ENCODE measurements around the gene TRPV6.

DNA sequence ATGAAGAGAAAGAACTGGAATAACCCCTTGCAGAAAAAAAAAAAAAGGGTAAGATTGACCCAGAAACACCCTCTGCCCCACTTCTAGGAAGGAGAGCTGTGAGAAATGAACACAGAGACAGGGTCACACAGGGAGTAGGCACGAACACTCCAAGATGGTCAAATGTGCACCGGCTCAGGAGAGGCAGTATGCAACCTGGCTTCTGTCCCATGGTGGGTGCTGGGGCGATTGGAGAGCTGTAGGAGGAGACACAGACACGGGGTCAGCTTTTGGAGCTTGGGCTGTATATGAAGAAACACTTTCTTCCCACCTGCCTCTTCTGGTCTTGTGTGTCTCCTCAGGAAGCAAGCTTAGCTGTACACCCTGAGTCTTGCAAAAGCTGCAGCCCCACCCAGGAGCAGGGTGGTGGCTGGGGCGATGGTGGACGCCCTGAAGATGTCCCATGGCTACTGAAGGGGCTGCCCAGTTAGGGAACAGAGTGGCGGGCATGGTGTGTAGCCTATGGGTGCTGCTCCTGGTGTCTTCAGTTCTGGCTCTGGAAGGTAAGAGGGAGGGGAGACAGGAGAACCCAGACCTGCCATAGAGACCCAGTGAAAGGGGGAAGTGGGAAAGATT lies 22.7 kb downstream of the TRPV6 start:
- TF ChIP-seq, protein P1, sequence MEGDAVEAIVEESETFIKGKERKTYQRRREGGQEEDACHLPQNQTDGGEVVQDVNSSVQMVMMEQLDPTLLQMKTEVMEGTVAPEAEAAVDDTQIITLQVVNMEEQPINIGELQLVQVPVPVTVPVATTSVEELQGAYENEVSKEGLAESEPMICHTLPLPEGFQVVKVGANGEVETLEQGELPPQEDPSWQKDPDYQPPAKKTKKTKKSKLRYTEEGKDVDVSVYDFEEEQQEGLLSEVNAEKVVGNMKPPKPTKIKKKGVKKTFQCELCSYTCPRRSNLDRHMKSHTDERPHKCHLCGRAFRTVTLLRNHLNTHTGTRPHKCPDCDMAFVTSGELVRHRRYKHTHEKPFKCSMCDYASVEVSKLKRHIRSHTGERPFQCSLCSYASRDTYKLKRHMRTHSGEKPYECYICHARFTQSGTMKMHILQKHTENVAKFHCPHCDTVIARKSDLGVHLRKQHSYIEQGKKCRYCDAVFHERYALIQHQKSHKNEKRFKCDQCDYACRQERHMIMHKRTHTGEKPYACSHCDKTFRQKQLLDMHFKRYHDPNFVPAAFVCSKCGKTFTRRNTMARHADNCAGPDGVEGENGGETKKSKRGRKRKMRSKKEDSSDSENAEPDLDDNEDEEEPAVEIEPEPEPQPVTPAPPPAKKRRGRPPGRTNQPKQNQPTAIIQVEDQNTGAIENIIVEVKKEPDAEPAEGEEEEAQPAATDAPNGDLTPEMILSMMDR (IDR thresholded peaks at IDR 0.05; ENCODE audit: insufficient read depth, low read length): no peak
- TF ChIP-seq, protein P2, sequence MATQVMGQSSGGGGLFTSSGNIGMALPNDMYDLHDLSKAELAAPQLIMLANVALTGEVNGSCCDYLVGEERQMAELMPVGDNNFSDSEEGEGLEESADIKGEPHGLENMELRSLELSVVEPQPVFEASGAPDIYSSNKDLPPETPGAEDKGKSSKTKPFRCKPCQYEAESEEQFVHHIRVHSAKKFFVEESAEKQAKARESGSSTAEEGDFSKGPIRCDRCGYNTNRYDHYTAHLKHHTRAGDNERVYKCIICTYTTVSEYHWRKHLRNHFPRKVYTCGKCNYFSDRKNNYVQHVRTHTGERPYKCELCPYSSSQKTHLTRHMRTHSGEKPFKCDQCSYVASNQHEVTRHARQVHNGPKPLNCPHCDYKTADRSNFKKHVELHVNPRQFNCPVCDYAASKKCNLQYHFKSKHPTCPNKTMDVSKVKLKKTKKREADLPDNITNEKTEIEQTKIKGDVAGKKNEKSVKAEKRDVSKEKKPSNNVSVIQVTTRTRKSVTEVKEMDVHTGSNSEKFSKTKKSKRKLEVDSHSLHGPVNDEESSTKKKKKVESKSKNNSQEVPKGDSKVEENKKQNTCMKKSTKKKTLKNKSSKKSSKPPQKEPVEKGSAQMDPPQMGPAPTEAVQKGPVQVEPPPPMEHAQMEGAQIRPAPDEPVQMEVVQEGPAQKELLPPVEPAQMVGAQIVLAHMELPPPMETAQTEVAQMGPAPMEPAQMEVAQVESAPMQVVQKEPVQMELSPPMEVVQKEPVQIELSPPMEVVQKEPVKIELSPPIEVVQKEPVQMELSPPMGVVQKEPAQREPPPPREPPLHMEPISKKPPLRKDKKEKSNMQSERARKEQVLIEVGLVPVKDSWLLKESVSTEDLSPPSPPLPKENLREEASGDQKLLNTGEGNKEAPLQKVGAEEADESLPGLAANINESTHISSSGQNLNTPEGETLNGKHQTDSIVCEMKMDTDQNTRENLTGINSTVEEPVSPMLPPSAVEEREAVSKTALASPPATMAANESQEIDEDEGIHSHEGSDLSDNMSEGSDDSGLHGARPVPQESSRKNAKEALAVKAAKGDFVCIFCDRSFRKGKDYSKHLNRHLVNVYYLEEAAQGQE (IDR thresholded peaks at IDR 0.05; ENCODE audit: insufficient replicate concordance, low read depth): no peak
- TF ChIP-seq POLR2AphosphoS5 (IDR thresholded peaks at IDR 0.05; ENCODE audit: low read depth) (no peak), GABPA (IDR thresholded peaks at IDR 0.05; ENCODE audit: low read depth) (no peak)

All from HL-60 (cell line).